RPMI8226 (cell line): ENCODE measurements around the gene PRR33.

Source experiments
- DNase-seq: peaks from one replicate; pipeline ENCODE4 v3.0.0-alpha.2; 2015

PRR33 gene

DNA sequence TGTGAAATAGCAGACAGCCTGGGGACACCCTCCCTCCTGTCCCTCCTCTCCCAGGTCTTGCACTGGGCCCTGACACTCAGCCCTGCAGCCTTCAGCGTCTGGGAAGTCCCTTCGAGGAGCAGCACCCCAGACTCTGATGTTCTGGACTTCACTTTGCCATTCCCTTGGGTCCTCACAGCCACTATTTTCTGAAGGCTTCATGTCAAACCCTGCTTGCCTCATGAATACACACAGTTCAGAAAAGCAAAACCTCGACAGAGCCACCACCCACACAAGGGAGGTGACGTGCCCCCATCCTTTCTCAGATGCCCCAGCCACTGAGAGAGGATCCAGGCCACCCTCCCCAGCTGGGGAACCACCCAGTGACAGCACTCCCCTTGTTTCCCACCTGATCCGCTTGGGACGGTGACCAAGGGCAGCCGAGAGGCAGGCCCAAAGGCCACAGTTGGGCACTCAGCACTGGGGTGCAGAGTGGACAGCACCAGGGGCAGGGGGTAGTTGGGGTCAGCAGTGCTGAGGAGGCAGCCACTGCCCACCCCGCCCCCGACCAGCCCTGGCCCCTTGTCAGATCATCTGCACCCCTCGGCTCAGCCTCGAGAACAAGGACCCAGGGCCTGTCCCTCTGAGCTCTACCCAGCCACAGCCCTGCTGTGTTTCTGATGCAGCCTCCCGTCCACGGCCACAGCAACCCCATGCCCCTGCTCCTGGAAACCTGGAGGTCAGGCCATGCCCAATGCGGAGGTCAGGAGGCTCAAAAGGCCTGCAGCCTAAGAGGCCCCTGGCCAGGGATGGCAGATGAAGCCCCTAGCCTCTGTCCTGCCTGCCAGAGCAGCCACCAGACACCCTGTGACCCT, 24.7 kb upstream of the PRR33 start:
- DNase-seq = no peak

DNA sequence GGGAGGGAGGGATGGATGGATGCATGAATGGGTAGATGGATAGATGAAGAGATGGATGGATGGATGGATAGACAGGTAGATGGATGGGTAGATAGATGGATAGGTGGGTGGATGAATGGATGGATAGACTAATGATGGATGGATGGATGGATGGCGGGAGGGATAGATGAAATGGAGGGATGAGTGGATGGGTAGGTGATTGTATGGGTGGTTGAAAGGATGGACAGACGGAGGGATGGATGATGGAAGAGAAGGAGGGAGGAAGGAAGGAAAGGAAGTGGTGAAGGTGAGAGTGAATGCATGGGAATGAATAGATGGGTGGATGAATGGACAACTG, 24.1 kb upstream of the PRR33 start:
- no peak for DNase-seq

DNA sequence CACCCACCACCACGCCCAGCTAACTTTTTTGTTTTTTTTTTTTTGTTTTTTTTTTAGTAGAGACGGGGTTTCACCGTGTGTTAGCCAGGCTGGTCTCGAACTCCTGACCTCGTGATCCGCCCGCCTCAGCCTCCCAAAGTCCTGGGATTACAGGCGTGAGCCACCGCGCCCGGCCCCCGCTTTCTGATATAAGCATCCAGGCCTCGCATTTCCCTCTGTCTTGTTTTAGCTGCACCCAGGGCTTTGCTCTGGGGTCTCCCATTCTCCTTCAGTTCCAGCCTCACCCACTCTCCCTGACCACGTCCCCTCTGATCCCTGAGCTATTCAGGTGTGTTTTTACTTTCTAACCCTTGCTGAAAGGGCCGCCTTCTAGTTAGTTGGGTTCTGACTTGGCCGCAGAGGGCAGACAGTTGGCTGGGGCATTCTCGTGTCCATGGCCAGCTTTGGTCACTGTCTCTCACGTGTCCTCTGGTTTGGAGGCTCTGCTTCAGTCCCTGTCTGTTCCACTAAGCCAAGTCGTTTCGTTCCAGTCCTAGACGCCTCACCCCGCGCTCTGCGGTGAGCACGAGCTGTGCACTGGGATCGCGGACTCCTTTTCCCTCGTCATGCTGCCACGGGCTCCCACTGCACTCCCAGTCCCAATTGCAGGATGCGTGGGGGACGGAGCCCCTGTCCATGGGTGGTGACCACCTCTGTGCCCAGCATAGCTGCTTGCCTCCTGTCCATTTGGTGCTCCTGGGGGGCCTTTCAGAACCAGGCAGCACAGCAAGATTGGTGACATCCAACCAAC, 21.8 kb upstream of the PRR33 start:
- DNase-seq = no peak

DNA sequence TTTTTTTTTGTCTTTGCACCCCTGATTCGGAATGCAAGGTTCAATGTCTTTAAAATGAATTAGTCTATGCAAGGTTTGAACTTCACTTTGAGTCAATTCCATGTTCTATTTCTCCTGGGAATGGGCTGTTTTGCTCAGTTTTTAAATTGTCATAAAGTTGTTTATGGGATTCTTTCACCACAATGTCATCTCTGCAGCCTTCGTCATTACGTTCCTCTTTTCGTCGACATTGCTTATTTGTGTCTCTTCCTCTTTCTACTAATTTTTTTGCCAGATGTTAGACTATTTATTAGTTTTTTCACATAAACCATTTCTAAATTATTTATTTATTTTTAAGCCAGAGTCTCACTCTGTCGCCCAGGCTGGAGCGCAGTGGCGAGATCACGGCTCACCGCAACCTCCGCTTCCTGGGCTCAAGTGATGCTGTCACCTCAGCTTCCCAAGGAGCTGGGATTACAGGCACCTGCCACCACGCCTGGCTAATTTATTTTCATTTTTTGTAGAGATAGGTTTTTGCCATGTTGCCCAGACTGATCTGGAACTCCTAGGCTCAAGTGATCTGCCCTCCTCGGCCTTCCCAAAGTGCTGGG, 20.7 kb upstream of the PRR33 start:
- DNase-seq = no peak

DNA sequence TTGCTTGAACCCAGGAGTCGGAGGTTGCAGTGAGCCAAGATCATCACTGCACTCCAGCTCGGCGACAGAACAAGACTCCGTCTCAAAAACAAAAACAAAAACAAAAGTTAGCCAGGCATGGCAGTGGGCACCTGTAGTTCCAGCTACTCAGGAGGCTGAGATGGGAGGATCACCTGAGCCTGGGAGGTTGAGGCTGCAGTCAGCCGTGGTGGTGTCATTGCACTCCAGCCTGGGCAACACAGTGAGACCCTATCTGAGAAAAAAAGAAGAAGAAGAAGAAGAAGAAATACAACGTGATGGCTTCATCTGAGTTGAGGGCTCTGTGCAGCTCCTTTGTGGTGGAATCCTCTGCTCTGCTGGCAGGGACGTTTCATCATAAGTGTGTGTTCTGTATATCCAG, 17.8 kb upstream of the PRR33 start:
- no peak for DNase-seq

DNA sequence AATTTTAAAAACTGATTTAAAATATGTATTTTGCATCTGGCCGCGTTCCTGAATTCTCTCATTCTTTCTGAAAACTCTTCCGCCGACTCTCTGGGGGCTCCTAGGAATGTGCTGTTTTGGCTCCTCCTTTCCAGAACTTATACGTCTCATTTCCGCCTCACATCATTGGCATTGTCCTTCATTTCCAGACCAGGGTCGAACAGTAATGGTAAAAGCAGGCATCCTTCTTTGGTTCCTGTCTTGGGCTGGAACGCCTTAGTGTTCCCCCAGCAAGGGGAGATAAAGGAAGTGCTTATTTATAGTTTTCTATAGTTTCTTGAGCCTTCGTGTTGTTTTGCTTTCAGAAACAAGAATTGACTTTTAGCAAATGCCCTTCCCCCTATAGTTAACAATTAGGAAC, 16.9 kb upstream of the PRR33 start:
- DNase-seq = no peak

DNA sequence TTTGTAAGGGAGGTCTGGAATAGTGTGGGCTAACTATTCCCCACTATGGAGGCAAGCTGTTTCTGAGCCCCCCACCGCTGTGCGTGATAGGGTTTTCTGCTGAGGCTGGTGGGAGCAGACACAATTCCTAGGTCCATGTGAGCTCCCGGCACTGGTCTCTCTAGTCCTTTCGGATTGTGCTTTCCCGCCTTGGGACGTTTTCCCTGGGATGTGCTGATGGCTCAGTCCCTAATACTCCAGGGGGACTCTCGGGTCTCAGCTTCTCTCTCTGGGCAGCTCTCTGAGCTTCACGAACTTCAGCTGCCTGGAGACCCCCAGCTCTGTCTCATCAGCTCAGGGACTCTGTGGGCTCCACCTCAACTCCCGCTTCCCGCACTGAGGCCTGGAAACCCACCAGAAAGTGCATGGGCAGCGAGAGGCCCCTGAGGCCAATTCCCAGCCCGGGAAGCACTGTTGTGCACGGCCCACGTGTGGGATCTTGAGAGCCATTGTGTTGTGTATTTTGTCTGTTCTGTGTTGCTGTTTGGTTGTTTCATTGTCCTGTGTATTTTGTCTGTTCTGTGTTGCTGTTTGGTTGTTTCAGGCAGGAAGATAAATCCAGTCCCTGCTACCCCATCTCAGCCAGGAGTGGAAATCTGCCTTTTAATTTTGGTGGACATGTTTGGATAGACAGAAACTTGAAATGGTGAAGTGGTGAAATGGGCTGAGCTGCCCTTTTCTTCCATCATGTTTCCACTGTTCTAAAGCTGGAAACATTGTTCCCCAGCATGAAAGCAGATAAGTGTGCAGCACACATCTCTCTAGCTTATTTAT, 15.1 kb upstream of the PRR33 start:
- DNase-seq = no peak

DNA sequence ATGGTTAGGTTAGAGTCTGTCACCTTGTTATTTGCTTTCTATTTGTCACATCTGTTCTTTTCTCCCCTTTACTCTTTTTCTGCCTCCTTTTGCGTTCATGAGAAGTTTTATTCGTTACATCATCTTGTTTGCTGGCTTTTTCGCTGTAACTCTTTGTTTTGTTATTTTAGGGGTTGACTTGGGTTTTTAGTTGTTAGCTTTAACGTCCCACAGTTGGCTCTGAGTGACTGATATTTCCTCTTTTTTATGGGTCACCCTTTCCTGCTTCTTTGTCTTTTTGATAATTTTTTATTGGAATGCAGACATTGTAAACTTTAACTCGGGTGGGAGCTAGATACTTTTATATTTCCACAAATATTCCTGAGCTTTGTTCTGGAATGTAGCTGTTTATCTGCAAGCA, 14.5 kb upstream of the PRR33 start:
- no peak for DNase-seq

DNA sequence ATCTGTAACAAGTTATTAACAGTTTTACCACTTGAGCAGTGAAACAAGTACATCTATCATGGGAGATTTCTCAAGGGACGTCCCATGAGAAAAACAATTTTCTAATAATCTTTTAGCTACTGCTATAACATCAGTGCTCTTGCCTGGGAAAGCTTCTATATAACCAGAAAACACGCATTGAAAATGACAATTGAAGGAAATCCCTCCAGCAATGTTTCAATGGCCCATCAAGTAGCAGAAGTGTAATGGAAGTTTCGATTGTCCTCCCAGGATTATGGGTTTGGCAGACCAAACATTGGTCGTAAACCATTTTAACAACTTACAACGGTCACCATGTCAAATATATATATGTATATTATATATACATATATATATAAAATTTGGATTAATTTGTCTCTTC, 8.0 kb upstream of the PRR33 start:
- no peak for DNase-seq

DNA sequence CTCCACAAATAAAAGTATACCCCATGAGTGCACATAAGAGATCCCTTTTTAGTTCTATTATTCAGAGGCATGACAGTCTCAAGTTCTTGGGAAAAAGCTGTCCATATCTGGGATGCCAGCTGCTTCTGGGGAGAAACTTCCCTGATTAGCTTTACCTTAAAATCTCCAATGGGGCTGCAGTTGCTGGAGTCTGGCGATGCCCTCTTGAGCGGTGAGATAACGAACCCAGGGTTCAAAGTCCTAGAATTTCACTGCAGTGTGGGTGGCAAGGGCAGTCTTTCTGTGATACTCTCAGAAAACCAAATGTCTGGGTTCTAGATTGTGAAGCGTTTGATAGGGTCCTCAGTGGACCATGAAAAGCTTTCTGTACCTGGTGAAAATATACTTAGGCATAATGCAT, 7.4 kb upstream of the PRR33 start:
- no peak for DNase-seq

DNA sequence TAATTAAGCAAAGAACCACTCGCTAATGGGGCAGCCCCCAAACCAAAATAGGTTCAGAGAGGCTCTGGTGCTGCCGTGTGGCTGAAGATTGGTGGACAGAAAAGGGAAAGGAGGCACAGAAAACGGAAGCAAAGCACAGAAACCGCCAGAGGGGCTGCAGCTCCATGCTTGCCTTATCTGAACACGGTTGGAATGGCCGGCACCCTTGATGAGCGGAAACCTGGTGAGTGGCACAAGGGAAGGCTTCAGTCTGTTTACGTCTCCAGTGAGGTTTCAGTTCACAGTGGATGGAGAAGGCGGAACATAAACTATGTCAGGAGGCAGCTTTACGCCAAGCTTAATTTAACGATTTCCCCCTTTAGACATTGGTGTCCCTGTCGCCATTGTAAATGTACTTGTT, 5.2 kb upstream of the PRR33 start:
- DNase-seq = no peak

DNA sequence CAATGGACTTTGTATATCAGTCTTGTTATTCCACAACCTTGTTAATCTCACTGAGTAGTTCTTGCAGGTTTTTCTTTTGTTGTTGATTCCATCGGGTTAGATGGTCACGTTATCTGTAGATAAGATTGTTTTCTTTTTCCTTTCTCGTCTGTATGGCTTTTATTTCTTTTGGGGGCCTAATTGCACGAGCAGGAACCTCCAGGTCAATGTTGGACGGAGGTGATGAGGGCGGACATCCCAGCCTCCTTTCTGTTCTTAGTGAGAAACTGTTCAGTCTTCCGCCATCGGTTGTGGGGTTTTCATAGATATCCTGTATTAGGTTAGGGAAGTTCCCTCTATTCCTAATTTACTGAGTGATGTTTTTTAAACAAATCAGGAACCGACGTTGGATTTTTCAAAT, 4.8 kb upstream of the PRR33 start:
- no peak for DNase-seq

DNA sequence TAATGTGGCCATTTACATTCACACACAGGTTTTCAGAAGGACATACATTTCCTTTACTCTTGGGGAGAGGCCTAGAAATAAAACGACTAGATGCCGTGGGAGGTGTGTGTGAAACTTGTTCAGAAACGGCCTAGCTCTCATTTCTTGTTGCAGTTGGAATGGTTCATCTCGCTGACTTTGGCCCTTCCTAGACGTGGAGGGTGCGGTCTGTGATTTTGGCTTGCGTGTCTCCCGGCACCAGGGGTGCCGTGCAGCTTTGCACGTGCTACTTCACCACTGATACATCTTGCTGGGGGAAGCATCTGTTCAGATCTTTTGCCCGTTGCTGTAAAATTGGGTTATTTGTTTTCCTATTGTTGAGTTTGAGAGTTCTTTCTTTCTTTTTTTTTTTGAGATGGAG, 3.1 kb upstream of the PRR33 start:
- no peak for DNase-seq

DNA sequence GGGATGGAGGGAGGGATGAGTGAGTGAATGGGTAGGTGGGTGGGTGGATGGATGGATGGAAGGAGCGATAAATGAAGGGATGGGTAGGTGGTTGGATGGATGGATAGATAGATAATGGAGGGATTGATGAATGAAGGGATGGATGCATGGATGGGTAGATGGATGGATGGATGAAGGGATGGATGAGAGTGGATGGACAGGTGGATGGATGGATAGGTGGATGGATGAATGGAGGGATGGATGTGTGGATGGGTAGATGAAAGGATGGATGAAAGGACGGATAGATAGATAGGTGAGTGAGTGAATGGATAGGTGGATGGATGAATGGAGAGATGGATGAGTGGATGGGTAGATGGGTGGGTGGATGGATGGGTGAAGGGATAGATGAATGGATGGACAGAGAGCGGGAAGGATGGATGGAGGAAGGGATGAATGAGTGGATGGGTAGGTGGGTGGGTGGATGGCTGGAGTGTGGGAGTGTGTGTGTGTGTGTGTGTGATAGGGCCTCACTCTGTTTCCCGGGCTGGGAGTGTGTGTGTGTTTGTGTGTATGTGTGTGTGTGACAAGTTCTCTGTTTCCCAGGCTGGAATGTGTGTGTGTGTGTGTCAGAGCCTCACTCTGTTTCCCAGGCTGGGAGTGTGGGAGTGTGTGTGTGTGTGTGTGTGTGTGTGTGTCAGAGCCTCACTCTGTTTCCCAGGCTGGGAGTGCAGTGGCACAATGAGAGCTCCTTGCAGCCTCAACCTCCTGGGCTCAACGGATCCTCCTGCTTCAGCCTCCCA, 2.1 kb upstream of the PRR33 start:
- DNase-seq = no peak

DNA sequence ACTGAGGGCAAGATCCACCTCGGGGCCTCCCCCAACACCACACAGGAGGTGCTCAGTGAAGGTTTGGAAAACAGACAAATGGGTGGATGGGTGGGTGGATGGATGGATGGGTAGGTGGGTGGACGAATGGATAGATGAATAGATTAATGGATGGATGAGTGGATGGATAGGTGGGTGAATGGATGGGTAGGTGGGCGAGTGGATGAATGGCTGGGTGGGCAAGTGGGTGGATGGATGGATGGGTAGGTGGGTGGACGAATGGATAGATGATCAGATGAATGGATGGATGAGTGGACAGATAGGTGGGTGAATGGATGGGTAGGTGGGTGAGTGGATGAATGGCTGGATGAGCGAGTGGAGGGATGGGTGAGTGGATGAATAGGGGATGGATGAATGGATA, 863 bp upstream of the PRR33 start:
- no peak for DNase-seq

DNA sequence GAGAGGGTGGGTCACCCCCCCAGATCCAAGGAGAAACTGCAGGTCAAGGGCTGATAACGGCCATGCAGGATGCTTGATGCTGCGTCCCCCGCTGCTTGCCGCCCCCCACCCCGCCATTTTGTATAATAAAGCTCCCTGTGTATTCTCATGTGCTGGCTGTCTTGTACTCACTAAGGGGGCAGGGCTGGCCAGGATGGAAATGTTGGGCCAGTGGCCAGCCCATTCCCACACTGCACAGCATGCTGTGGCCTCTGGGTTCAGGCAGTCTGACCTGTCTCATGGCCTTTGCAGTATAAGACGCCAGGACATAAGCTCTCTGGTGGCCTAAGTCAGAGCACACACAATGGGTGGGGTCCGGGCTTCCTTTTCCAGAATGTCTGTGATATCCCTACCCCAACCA, 421 bp upstream of the PRR33 start:
- DNase-seq = no peak

DNA sequence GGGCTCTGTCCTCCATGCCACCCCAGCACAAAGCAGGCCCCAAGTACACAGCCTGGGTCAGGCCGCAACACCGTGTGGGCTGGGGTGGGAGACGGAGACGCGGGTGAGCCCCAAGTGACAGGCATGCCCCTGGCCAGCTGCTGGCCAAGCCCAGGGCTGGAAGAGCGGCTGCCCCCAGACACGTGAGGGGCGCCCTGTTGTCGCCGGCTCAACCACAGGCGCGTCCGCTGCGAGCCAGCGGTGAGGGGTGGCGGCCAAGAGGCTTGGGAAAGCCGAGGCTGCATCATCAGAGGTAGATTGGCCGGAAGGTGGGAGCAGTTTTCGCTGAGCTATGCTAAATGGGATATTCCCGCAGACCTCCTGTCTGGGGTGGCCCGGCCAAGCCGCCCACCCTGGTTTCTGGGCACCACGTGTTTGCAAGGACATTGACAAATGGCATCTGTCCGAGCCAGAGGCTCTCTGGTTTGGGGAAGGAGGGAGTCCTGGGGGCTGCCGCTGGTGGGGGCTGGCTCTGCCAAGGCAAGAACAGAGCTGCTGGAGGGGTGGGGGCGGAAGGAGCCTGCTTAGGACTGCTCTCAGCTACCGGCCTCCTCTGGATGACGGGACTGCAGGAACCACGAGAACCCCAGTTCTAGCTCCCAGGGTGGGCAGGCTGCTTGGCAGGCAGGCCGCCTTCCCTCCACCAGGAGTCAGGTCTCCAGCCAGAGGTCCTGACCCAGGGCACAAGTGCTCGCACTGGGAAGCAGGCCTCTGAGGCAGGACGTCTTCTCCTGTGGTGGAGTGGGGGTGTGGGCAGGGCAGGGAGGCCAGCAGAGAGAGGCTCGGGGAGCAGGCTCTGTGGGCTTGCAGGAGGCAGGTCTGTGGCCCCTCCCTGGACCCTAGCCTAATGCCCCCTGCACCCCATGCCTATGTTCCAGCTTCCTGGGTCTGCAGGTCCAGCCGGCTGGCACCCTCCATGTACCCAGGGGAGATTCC, 552 bp downstream of the PRR33 start:
- no peak for DNase-seq

DNA sequence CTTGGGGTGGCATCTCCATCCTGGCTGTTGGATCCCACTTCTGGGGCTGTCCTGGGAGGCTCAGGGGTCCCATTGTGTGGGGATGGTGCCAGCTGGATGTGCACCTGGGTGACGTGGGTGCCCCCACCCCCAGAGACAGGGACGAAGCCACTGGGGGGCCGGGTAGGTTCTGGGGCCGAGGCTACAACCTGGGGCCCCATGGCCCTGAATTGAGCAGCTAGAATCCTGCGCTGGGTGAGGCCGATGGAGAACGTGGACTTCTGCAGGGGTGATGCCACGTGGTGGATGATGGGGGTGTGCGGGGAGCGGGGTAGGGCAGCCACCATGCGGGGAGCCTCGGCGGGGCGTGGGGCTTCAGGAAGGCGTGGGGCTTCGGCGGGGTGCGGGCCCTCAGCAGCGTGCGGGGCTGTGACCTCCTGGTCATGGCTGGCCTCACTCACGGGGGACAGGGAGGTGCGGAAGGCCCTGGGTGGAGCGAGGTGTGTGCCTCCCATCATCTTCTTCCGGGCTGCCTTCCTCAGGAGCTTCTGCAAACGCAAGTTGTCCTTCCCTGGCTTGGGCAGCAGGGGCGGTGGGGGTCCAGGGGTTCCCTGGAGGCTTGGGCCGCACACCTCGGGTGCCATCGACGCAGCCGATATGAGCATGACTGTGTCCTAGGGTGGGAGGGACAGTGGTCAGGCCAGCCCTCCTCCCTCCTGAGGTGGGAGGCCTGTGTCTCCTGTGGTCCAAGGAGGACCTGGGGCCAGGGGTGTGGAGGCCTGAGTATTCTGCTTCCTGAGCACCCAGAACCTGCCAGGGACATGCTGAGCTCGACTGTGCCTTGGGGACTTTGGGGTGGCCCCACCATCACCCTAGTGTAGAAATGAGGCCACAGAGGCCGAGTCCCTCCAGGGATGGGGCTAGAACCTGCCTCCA, 1.5 kb downstream of the PRR33 start:
- DNase-seq = no peak

DNA sequence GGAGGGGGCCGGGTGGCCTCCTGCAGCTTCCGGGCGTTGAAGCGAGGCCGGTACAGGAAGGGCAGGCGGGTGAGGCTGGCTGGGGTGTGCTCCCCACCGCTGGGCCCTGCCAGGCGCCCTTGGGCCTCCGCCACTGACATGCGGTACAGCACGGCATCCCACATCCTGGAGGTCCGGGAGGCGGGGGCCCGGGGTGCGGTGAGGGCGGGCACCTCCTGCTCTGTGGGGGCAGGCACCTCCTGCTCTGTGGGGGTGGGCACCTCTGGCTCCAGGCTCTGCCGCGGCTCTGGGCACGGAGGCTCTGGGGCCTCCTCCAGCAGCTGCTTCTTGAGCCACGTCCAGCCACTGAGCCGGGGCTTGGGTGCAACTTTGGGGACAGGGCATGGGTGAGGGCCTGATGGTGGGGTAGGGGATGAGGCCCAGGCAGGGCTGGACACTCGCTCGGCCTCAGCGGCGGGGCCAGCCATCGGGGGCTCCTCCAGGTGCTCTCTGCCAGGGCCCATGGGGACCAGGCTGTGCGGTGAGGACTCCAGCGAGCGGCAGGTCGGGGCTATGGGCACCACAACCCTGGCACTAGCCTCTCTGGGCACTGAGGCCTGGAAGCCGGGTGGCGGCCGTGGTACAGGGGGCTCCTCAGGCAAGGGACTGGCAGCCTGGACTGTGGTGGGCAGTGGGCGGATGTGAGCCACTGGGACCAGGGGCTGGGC, 2.3 kb downstream of the PRR33 start:
- no peak for DNase-seq
